Measurements from ENCODE around the gene NTM.
A peak's percentile ranks its signal among the peaks of the same experiment; 100 is the strongest.

Gene NTM

GRCh38 chr11:132253469-132254264, 883.3 kb downstream of the NTM start:
- no peak for DNase-seq

GRCh38 chr11:132254906-132255305, 884.5 kb downstream of the NTM start:
- DNase-seq = no peak

GRCh38 chr11:132256528-132257279, 886.3 kb downstream of the NTM start:
- no peak for DNase-seq

- DNase-seq = no peak
Observed at GRCh38 chr11:132257871-132258270, 887.5 kb downstream of the NTM start.

GRCh38 chr11:132258875-132259274, 888.5 kb downstream of the NTM start:
- no peak for DNase-seq

- DNase-seq = no peak
Observed at GRCh38 chr11:132260636-132261035, 890.2 kb downstream of the NTM start.

- DNase-seq = no peak
Observed at GRCh38 chr11:132263241-132263640, 892.8 kb downstream of the NTM start.

- no peak for DNase-seq
Observed at GRCh38 chr11:132263875-132264274, 893.5 kb downstream of the NTM start.

GRCh38 chr11:132264616-132265015, 894.2 kb downstream of the NTM start:
- DNase-seq = no peak

GRCh38 chr11:132278801-132279574, 908.6 kb downstream of the NTM start:
- DNase-seq = peak; percentile 52

- no peak for DNase-seq
Observed at GRCh38 chr11:132284048-132284447, 913.6 kb downstream of the NTM start.

GRCh38 chr11:132284611-132285010, 914.2 kb downstream of the NTM start:
- no peak for DNase-seq

- no peak for DNase-seq
Observed at GRCh38 chr11:132285631-132286030, 915.2 kb downstream of the NTM start.

- DNase-seq = no peak
Observed at GRCh38 chr11:132286106-132286505, 915.7 kb downstream of the NTM start.

- DNase-seq = no peak
Observed at GRCh38 chr11:132288036-132288435, 917.6 kb downstream of the NTM start.

GRCh38 chr11:132289590-132290256, 919.3 kb downstream of the NTM start:
- no peak for DNase-seq

GRCh38 chr11:132293586-132293985, 923.2 kb downstream of the NTM start:
- DNase-seq = no peak

- no peak for DNase-seq
Observed at GRCh38 chr11:132296946-132297610, 926.7 kb downstream of the NTM start.

GRCh38 chr11:132298357-132298756, 927.9 kb downstream of the NTM start:
- no peak for DNase-seq

- no peak for DNase-seq
Observed at GRCh38 chr11:132300283-132300682, 929.9 kb downstream of the NTM start.

- no peak for DNase-seq
Observed at GRCh38 chr11:132301465-132301864, 931.0 kb downstream of the NTM start.

- no peak for DNase-seq
Observed at GRCh38 chr11:132301900-132302299, 931.5 kb downstream of the NTM start.
